IMR-90 (cell line): ENCODE measurements around the gene OR2T35. TPM values are rescaled to one million over a fixed set of nuclear protein-coding genes. Genes with fewer than 3 reads are reported as not detected.

Experiments used
- ATAC-seq: fragments of 200-7000 bp; cut with Tn5 transposase; 2 replicates; pipeline ENCODE4 v1.9.1; 2020; ENCODE audit warnings: low read depth, mild to moderate bottlenecking, moderate library complexity
- BruUV-seq: library from RNA; stranded (reverse); fragments of 400-500 nt; replicated peaks from 2 replicates; lab custom pipeline; 2021; lab: Mats Ljungman, UMichigan
- CTCF ChIA-PET: fragments of 300-600 bp; formaldehyde crosslinking; extraction: SDS; loops from one replicate; lab custom pipeline; 2021; ENCODE audit warnings: antibody characterized with exemption; lab: Yijun Ruan, JAX
- POLR2A ChIA-PET: fragments of 300-600 bp; sonication (Branson Sonifier 250); formaldehyde crosslinking; loops from one replicate; lab custom pipeline; 2022; ENCODE audit warnings: antibody characterized with exemption; ENCODE audit not compliant: unreplicated experiment; lab: Charles Lee
- DNase-seq: peaks from one replicate; pipeline ENCODE4 v3.0.0; 2013
- H2AFZ ChIP-seq: replicated peaks from 2 replicates; pipeline ENCODE3; 2013; ENCODE audit warnings: low read length, mild to moderate bottlenecking; ENCODE audit not compliant: poor library complexity
- H2AK5ac ChIP-seq: 2 replicates; pipeline ENCODE4 v1.6.1; 2013; ENCODE audit warnings: low read depth, low read length, inconsistent platforms
- H2AK9ac ChIP-seq: replicated peaks from 2 replicates; pipeline ENCODE3; 2013; ENCODE audit warnings: mild to moderate bottlenecking, low read depth, low read length, moderate library complexity; ENCODE audit not compliant: poor library complexity
- H2BK120ac ChIP-seq: 2 replicates; pipeline ENCODE4 v1.6.1; 2013; ENCODE audit warnings: low read depth, low read length, inconsistent platforms
- H2BK15ac ChIP-seq: 3 replicates; pipeline ENCODE4 v1.6.1; 2013; ENCODE audit warnings: low read depth, low read length, inconsistent platforms
- H2BK20ac ChIP-seq: 2 replicates; pipeline ENCODE4 v1.6.1; 2013; ENCODE audit warnings: low read depth, mild to moderate bottlenecking, inconsistent platforms, low read length, moderate library complexity
- H2BK5ac ChIP-seq: 2 replicates; pipeline ENCODE4 v1.6.1; 2013; ENCODE audit warnings: mild to moderate bottlenecking, low read depth, low read length, inconsistent platforms; ENCODE audit not compliant: poor library complexity, severe bottlenecking
- H3K14ac ChIP-seq: replicated peaks from 2 replicates; pipeline ENCODE4 v1.6.1; 2013; ENCODE audit warnings: low read depth, low read length, inconsistent platforms
- H3K18ac ChIP-seq: 2 replicates; pipeline ENCODE4 v1.6.1; 2013; ENCODE audit warnings: low read depth, low read length, control low read depth
- H3K23ac ChIP-seq: 2 replicates; pipeline ENCODE4 v1.6.1; 2013; ENCODE audit warnings: low read depth, low read length, inconsistent platforms
- H3K27ac ChIP-seq: 2 replicates; pipeline ENCODE4 v1.5.1; 2013; ENCODE audit warnings: mild to moderate bottlenecking, control low read depth, low read length; ENCODE audit not compliant: insufficient read depth
- H3K27me3 ChIP-seq: 2 replicates; pipeline ENCODE4 v1.6.1; 2013; ENCODE audit warnings: low read length; ENCODE audit not compliant: control insufficient read depth, insufficient read depth
- H3K36me3 ChIP-seq: 2 replicates; pipeline ENCODE4 v1.6.1; 2013; ENCODE audit warnings: low read length, mixed read lengths; ENCODE audit not compliant: control insufficient read depth, insufficient read depth
- H3K4ac ChIP-seq: 2 replicates; pipeline ENCODE4 v1.6.1; 2013; ENCODE audit warnings: low read depth, low read length, inconsistent platforms
- H3K4me1 ChIP-seq: 2 replicates; pipeline ENCODE4 v1.6.1; 2013; ENCODE audit warnings: low read length, mixed read lengths; ENCODE audit not compliant: control insufficient read depth, insufficient read depth
- H3K4me2 ChIP-seq: 2 replicates; pipeline ENCODE4 v1.6.1; 2013; ENCODE audit warnings: low read depth, mild to moderate bottlenecking, control low read depth, low read length, moderate library complexity
- H3K4me3 ChIP-seq: 2 replicates; pipeline ENCODE4 v1.5.1; 2013; ENCODE audit warnings: low read depth, mild to moderate bottlenecking, control low read depth, low read length, moderate library complexity; ENCODE audit not compliant: insufficient read depth
- H3K56ac ChIP-seq: 2 replicates; pipeline ENCODE4 v1.6.1; 2013; ENCODE audit warnings: low read length, inconsistent platforms; ENCODE audit not compliant: insufficient read depth; ENCODE audit errors: extremely low read depth
- H3K79me1 ChIP-seq, 2 experiments: 2 replicates each; pipeline ENCODE4 v1.6.1; 2013; ENCODE audit warnings: low read length in 2 of 2, inconsistent platforms in 1 of 2, low read depth in 1 of 2
- H3K9ac ChIP-seq: 2 replicates; pipeline ENCODE4 v1.6.1; 2013; ENCODE audit warnings: low read depth, low read length, control low read depth
- H3K9me1 ChIP-seq: 2 replicates; pipeline ENCODE4 v1.6.1; 2013; ENCODE audit warnings: low read length, inconsistent platforms; ENCODE audit not compliant: insufficient read depth
- H3K9me3 ChIP-seq: 2 replicates; pipeline ENCODE4 v1.6.1; 2013; ENCODE audit warnings: low read length; ENCODE audit not compliant: control insufficient read depth, insufficient read depth
- H4K20me1 ChIP-seq: 2 replicates; pipeline ENCODE4 v1.6.1; 2013; ENCODE audit warnings: low read length, inconsistent platforms; ENCODE audit not compliant: insufficient read depth
- H4K5ac ChIP-seq: 2 replicates; pipeline ENCODE4 v1.6.1; 2013; ENCODE audit warnings: mild to moderate bottlenecking, low read depth, low read length, control low read depth
- H4K8ac ChIP-seq, 2 experiments: 2 replicates each; pipeline ENCODE4 v1.6.1; 2013; ENCODE audit warnings: low read depth in 2 of 2, low read length in 2 of 2, control low read depth in 1 of 2, inconsistent platforms in 1 of 2
- H4K91ac ChIP-seq: 2 replicates; pipeline ENCODE4 v1.6.1; 2013; ENCODE audit warnings: low read depth, low read length, inconsistent platforms; ENCODE audit not compliant: insufficient read depth
- FOS ChIP-seq: fragments of 150-350 bp; IDR thresholded peaks from 2 replicates; pipeline ENCODE4 v1.6.1; 2016; ENCODE audit warnings: low read depth, low read length
- MAFK ChIP-seq: IDR thresholded peaks from 2 replicates; pipeline ENCODE4 v1.6.1; 2012; ENCODE audit warnings: low read depth, low read length, improper control_type of control experiment
- WGBS, 2 experiments: methylation state at CpG; one replicate each; pipeline versions ENCODE4 v1.1.5 to v1.1.7; 2013; ENCODE audit warnings: missing lambda C conversion rate in 2 of 2; ENCODE audit not compliant: insufficient read length in 1 of 2; ENCODE audit errors: extremely low coverage in 2 of 2; 5-methylcytosine and 5-hydroxymethylcytosine counted together
- dilution Hi-C: fragments of 300-500 bp; cut with HindIII; formaldehyde crosslinking; loops from one replicate; pipeline ENCODE4 v1.14.3; 2018; ENCODE audit warnings: low sequenced_read_pairs; ENCODE audit not compliant: unreplicated experiment
- in situ Hi-C: fragments of 300-500 bp; cut with MboI; formaldehyde crosslinking; loops from 3 replicates; pipeline ENCODE4 v1.14.3; 2019; ENCODE audit warnings: low sequenced_read_pairs, inconsistent platforms, mixed read lengths
- intact Hi-C: fragments of 100-400 bp; cut with micrococcal nuclease; formaldehyde crosslinking; loops from 2 replicates; pipeline ENCODE4 v1.10.0; 2022
- polyA plus RNA-seq, 3 experiments: library from polyadenylated mRNA; depleted of rRNA; stranded (reverse); fragments of >200 nt; gene quantifications; 2 replicates each; pipeline ENCODE4 v1.2.3, GENCODE V29; 2012; ENCODE audit warnings: low replicate concordance in 1 of 3
- total RNA-seq: library from RNA; depleted of rRNA; stranded (reverse); fragments of >200 nt; gene quantifications from 2 replicates; pipeline ENCODE4 v1.2.3, GENCODE V29; 2012

OR2T35 gene
- total and polyA plus RNA-seq, 2 of the 4 experiments (the other 2 are of a cell fraction) = not detected

DNA sequence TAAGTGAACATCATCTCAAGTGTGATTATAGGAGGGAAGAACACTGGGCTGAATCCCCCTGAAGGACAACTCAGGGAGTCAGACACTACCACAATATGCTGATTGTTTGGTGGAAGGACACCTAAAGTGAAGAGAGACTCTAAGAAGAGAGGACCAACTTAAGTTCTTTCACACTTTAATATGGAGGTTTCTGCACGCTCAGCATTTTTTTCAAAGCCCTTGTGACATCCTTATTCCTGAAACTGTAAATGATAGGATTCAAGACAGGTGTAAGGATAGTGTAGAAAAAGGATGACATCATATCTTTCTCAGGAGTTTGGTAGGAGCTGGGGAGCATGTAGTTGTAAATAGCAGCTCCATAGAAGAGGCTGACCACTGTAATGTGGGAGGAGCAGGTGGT, 52.4 kb downstream of the OR2T35 start:
- POLR2A ChIA-PET = no interaction called here
- Histone ChIP-seq H2AK9ac (no peak overlapping the region), H2AK5ac (no peak overlapping the region), H4K20me1 (no peaks in the 10 kb centered on the region), H3K18ac (no peak overlapping the region), H2BK20ac (no peak overlapping the region), H3K4me3 (no peak overlapping the region), H3K9ac (no peak overlapping the region), H3K79me1 (no peaks in the 10 kb centered on the region), H3K4me2 (no peak overlapping the region), H3K23ac (no peak overlapping the region), H4K8ac (no peak overlapping the region), H2BK15ac (no peak overlapping the region), H3K4ac (no peak overlapping the region), H3K14ac (no peak overlapping the region), H3K9me1 (no peaks in the 10 kb centered on the region), H3K36me3 (no peaks in the 10 kb centered on the region), H4K5ac (no peak overlapping the region), H2BK5ac (no peak overlapping the region), H3K9me3 (peaks cover 3% of the 10 kb centered on the region; the same call in 1 of the 2 replicates), H4K91ac (no peak overlapping the region), H2BK120ac (no peak overlapping the region), H2AFZ (no peak overlapping the region), H3K27me3 (no peaks in the 10 kb centered on the region), H3K4me1 (no peaks in the 10 kb centered on the region), H3K56ac (no peak overlapping the region), H3K27ac (no peak overlapping the region)
- BruUV-seq = no TSS peak
- no peak for TF ChIP-seq FOS
- TF ChIP-seq MAFK = peak; percentile 88
- in situ Hi-C loops (no loop called here), intact Hi-C loops (no loop called here), dilution Hi-C loops (no loop called here)
- ATAC-seq (no peak), DNase-seq (no peak)
- CTCF ChIA-PET = no interaction called here
- no CpG with 5 or more reads among the region's 1 CpG for WGBS, 2 experiments
